Measurements from ENCODE around the gene SLC38A6.
A peak's percentile ranks its signal among the peaks of the same experiment; 100 is the strongest.

SLC38A6 gene

GRCh38 chr14:61076556-61076955 is 95.5 kb downstream of the SLC38A6 start:
- no peak overlapping the region for H3K4me3 ChIP-seq (ENCODE audit: low read length)
- peak; percentile 31 for DNase-seq (ENCODE audit: low read depth)
- no peak for TF ChIP-seq CTCF (IDR thresholded peaks at IDR 0.05; ENCODE audit: insufficient read depth, low read depth, low read length, missing control alignments)

GRCh38 chr14:61077437-61077836 is 96.4 kb downstream of the SLC38A6 start:
- no peak for DNase-seq (ENCODE audit: low read depth)
- TF ChIP-seq CTCF (IDR thresholded peaks at IDR 0.05; ENCODE audit: insufficient read depth, low read depth, low read length, missing control alignments): no peak
- H3K4me3 ChIP-seq (ENCODE audit: low read length): no peak overlapping the region

GRCh38 chr14:61077951-61078720 is 97.1 kb downstream of the SLC38A6 start:
- no peak overlapping the region for H3K4me3 ChIP-seq (ENCODE audit: low read length)
- no peak for TF ChIP-seq CTCF (IDR thresholded peaks at IDR 0.05; ENCODE audit: insufficient read depth, low read depth, low read length, missing control alignments)
- DNase-seq (ENCODE audit: low read depth): peak; percentile 85

GRCh38 chr14:61080591-61081010 is 99.6 kb downstream of the SLC38A6 start:
- H3K4me3 ChIP-seq (ENCODE audit: low read length): no peak overlapping the region
- TF ChIP-seq CTCF (IDR thresholded peaks at IDR 0.05; ENCODE audit: insufficient read depth, low read depth, low read length, missing control alignments): no peak
- no peak for DNase-seq (ENCODE audit: low read depth)

GRCh38 chr14:61088081-61088480 is 107.0 kb downstream of the SLC38A6 start:
- TF ChIP-seq CTCF (IDR thresholded peaks at IDR 0.05; ENCODE audit: insufficient read depth, low read depth, low read length, missing control alignments): no peak
- no peak overlapping the region for H3K4me3 ChIP-seq (ENCODE audit: low read length)
- no peak for DNase-seq (ENCODE audit: low read depth)

- TF ChIP-seq CTCF (IDR thresholded peaks at IDR 0.05; ENCODE audit: insufficient read depth, low read depth, low read length, missing control alignments): no peak
- no peak overlapping the region for H3K4me3 ChIP-seq (ENCODE audit: low read length)
- DNase-seq (ENCODE audit: low read depth): no peak
Observed at GRCh38 chr14:61089126-61089750, 108.2 kb downstream of the SLC38A6 start.
